GM19452 (cell line): ENCODE data around the gene SYNPO2.
"Not testable (repeated sequence)": the region's sequence is repeated elsewhere in the genome, so short reads cannot be mapped to it uniquely, and the experiment has no call there.

Source experiments
- ATAC-seq: cut with Tn5 transposase; IDR thresholded peaks from one replicate; pipeline ENCODE4 v1.9.1; 2021; ENCODE audit not compliant: unreplicated experiment

Gene SYNPO2

GRCh38 chr4:119053997-119054396 lies 165.3 kb downstream of the SYNPO2 start:
- no peak for ATAC-seq

- no peak for ATAC-seq
Observed at GRCh38 chr4:119057417-119057816, 168.8 kb downstream of the SYNPO2 start.

- no peak for ATAC-seq
Observed at GRCh38 chr4:119059221-119059620, 170.6 kb downstream of the SYNPO2 start.

- not testable (repeated sequence) for ATAC-seq
Observed at GRCh38 chr4:119067125-119067524, 178.5 kb downstream of the SYNPO2 start.

- not testable (repeated sequence) for ATAC-seq
Observed at GRCh38 chr4:119067670-119068360, 179.2 kb downstream of the SYNPO2 start.

GRCh38 chr4:119068529-119068962 lies 179.9 kb downstream of the SYNPO2 start:
- ATAC-seq = no peak

GRCh38 chr4:119070301-119070700 lies 181.6 kb downstream of the SYNPO2 start:
- ATAC-seq = no peak

GRCh38 chr4:119080721-119081541 lies 192.3 kb downstream of the SYNPO2 start:
- ATAC-seq = no peak

GRCh38 chr4:119081542-119081859 lies 192.8 kb downstream of the SYNPO2 start:
- no peak for ATAC-seq

GRCh38 chr4:119081943-119082342 lies 193.3 kb downstream of the SYNPO2 start:
- ATAC-seq = no peak

- ATAC-seq = no peak
Observed at GRCh38 chr4:119082661-119083060, 194.0 kb downstream of the SYNPO2 start.

GRCh38 chr4:119084513-119084912 lies 195.9 kb downstream of the SYNPO2 start:
- no peak for ATAC-seq

- ATAC-seq = no peak
Observed at GRCh38 chr4:119087121-119087520, 198.5 kb downstream of the SYNPO2 start.

- no peak for ATAC-seq
Observed at GRCh38 chr4:119087656-119088055, 199.0 kb downstream of the SYNPO2 start.

GRCh38 chr4:119093042-119093827 lies 204.6 kb downstream of the SYNPO2 start:
- no peak for ATAC-seq

GRCh38 chr4:119097282-119097900 lies 208.7 kb downstream of the SYNPO2 start:
- no peak for ATAC-seq

GRCh38 chr4:119098306-119098705 lies 209.7 kb downstream of the SYNPO2 start:
- ATAC-seq = no peak

GRCh38 chr4:119099227-119099810 lies 210.7 kb downstream of the SYNPO2 start:
- no peak for ATAC-seq

GRCh38 chr4:119100655-119101054 lies 212.0 kb downstream of the SYNPO2 start:
- no peak for ATAC-seq

- ATAC-seq = no peak
Observed at GRCh38 chr4:119103263-119103662, 214.6 kb downstream of the SYNPO2 start.
